ENCODE data around the gene C1orf232.

C1orf232 gene

DNA sequence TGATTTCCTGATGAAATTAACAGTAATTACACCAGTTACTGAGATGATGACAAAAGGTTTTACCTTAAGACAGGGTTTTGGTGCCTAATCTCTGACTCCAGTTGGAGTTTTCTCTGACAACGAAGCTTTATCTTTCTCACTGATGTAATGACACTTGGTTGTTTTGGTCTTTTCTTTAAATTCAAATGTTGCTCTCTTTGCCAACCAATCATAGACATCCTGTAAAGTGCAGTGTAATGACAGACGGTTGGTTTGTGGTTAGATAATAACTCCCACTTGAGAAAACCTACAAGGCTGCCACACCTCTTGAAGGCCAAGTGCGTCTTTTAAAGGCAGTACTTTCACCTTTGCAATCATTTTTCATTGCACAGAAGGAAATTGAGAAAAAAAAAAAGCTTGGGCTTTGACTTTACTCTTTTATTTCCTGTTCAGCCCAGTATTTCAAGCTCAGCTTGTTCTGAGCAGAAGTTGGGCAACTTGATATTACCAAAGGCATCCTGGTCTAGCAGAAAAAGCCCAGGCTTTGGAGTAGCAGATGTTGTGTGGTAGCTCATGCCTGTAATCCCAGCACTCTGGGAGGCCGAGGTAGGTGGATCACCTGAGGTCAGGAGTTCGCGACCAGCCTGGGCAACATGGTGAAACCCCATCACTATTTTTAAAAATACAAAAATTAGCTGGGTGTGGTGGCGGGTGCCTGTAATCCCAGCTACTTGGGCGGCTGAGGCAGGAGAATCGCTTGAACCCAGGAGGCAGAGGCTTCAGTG lies 42.3 kb downstream of the C1orf232 start:
- H3K27me3 ChIP-seq (ENCODE audit: control insufficient read depth in 1 of 2, insufficient read depth in 2 of 2, low read length in 2 of 2): no peaks in the 10 kb centered on the region
- H3K36me3 ChIP-seq (ENCODE audit: insufficient read depth, low read length): no peaks in the 10 kb centered on the region
- H3K9ac ChIP-seq (ENCODE audit: low read length): no peak overlapping the region
- H3K27ac ChIP-seq (ENCODE audit: low read depth, low read length): no peak overlapping the region
- H3K9me3 ChIP-seq (ENCODE audit: low read length): no peaks in the 10 kb centered on the region
- peaks cover 31% of the 10 kb centered on the region for H3K4me1 ChIP-seq (ENCODE audit: insufficient read depth, low read length)
- H3K4me3 ChIP-seq (ENCODE audit: low read depth in 1 of 2, low read length in 2 of 2): no peak overlapping the region

DNA sequence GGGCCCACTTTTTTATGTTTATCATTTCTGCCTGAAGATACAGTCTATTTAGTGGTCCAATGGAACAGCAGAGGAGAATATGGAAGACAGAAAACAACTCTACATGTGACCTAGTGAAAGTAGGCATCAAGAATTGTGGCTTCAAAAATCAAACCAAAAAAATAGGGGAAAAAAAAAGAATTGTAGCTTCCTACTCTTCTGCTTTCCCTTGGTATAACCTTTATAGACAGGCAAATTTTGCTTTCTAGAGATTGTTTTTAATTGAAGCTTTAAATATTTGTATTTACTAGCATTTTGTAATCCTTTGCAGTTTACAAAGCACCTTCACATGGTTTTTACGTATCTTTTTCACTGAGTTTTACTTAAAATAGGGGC lies 42.8 kb downstream of the C1orf232 start:
- Histone ChIP-seq H3K27ac (ENCODE audit: low read depth, low read length) (no peak overlapping the region), H3K36me3 (ENCODE audit: insufficient read depth, low read length) (no peaks in the 10 kb centered on the region), H3K9me3 (ENCODE audit: low read length) (no peaks in the 10 kb centered on the region), H3K4me1 (ENCODE audit: insufficient read depth, low read length) (peaks cover 36% of the 10 kb centered on the region), H3K27me3 (ENCODE audit: control insufficient read depth in 1 of 2, insufficient read depth in 2 of 2, low read length in 2 of 2) (no peaks in the 10 kb centered on the region), H3K9ac (ENCODE audit: low read length) (no peak overlapping the region), H3K4me3 (ENCODE audit: low read depth in 1 of 2, low read length in 2 of 2) (no peak overlapping the region)

DNA sequence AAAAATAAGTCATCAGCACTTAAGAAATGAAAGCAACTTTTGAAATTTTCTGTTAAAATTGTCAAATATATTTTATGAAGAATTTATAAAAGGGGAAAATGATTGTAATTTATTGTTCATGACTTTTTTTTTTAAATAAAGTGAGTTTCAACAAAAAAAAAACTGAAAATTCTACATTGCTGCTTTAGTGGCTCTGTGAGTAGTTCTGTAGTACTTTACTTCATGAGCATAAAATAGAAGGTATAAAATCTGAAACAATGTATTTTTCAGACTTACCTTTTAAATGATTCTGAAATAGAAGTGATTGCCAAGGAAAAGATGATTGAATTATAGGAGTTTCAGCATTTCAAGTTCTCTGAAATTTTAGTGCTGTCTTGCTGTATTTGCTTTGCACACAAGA lies 43.4 kb downstream of the C1orf232 start:
- Histone ChIP-seq H3K4me3 (ENCODE audit: low read depth in 1 of 2, low read length in 2 of 2) (no peak overlapping the region), H3K9ac (ENCODE audit: low read length) (no peak overlapping the region), H3K27me3 (ENCODE audit: control insufficient read depth in 1 of 2, insufficient read depth in 2 of 2, low read length in 2 of 2) (no peaks in the 10 kb centered on the region), H3K27ac (ENCODE audit: low read depth, low read length) (no peak overlapping the region), H3K9me3 (ENCODE audit: low read length) (no peaks in the 10 kb centered on the region), H3K4me1 (ENCODE audit: insufficient read depth, low read length) (peaks cover 36% of the 10 kb centered on the region), H3K36me3 (ENCODE audit: insufficient read depth, low read length) (no peaks in the 10 kb centered on the region)

DNA sequence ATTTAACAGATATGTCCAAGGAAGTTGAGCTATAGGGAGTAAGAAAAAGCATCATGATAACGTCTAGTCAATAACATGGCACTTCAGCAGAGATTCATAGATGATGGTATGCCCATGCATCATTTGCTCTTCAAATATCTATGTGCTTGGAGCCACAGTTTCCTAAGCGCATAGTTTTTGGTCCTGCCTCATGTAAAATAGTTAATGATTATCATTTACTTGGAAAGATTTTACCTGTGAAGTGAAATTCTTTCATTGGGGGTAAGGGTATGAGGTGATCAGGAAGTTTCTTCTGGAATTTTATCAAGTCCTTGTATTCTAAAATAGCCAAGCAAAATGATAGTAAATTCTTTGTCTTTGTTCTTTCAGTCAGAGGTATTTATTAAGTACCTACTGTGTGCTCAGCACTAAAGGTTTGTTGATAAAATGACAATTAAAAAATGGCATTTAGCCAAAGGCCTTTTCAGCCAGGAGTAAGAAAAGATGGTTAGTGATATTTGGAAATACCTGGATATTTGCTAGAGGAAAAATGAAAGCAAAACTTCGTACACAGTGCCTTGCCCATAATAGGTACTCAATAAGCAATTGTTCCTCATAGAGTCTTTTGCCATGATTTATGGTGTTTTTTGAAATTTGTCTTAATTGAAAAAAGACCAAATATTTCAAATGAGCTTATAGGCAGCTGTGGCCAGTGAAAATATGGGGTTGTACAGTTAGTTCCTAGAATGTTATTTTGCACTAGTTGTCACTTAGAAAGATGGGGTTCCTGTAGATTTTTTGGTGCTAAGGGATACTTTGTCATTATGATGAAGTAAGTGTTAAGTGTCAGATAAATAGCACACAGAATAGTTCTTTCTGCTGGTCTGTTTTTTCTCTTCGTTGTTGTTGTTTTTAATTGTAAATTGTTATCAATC lies 44.1 kb downstream of the C1orf232 start:
- H3K4me3 ChIP-seq (ENCODE audit: low read depth in 1 of 2, low read length in 2 of 2): no peak overlapping the region
- H3K4me1 ChIP-seq (ENCODE audit: insufficient read depth, low read length): peaks cover 36% of the 10 kb centered on the region
- no peaks in the 10 kb centered on the region for H3K36me3 ChIP-seq (ENCODE audit: insufficient read depth, low read length)
- H3K27me3 ChIP-seq (ENCODE audit: control insufficient read depth in 1 of 2, insufficient read depth in 2 of 2, low read length in 2 of 2): no peaks in the 10 kb centered on the region
- H3K27ac ChIP-seq (ENCODE audit: low read depth, low read length): no peak overlapping the region
- no peak overlapping the region for H3K9ac ChIP-seq (ENCODE audit: low read length)
- H3K9me3 ChIP-seq (ENCODE audit: low read length): no peaks in the 10 kb centered on the region

DNA sequence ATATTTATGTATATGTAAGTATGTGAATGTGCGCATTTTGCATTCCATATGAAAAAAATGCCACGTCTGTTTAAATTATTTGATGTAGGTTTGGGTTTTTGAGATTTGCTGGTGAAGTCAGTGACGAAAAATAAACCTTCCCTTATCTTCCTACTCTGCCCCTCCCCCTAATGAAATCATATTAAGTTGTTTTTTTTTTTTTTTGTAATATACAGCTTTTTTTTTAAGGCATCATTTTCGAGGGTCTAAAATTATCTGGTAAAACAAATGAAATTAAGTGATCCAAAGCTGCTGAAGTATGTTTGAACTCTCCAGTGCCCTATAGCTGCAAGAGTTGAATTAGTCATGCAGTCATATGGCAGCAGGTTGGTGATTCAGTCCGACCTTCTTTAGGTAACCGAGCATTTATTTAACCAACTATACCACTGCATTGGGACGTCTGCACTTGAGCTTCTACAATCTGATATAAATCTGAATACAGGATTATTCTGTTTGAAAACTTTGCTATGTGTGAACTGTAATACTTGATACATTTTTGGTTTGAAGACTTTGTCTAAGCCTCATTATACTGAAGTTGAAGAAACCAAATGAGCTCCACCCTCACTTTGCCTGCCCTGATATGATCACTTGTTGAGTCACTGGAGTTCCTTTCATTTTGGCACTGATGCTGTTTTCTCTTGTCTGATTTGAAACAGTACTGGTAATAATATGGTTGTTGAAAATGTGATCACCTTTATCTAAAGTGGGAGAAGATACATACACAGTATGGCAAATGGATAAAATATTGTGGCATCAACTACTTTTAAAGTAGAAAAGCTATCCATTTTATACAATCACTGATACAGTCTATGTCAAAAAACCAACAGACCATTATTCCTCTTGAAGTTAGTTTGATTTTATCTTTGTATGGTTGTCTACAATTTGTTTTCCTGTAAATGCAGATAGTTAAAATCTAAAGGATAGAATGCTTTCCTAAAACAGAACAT lies 45.5 kb downstream of the C1orf232 start:
- H3K27me3 ChIP-seq (ENCODE audit: control insufficient read depth in 1 of 2, insufficient read depth in 2 of 2, low read length in 2 of 2): no peaks in the 10 kb centered on the region
- H3K4me1 ChIP-seq (ENCODE audit: insufficient read depth, low read length): peaks cover 35% of the 10 kb centered on the region
- H3K36me3 ChIP-seq (ENCODE audit: insufficient read depth, low read length): peaks cover 8% of the 10 kb centered on the region
- no peak overlapping the region for H3K9ac ChIP-seq (ENCODE audit: low read length)
- H3K4me3 ChIP-seq (ENCODE audit: low read depth in 1 of 2, low read length in 2 of 2): no peak overlapping the region
- H3K27ac ChIP-seq (ENCODE audit: low read depth, low read length): no peak overlapping the region
- no peaks in the 10 kb centered on the region for H3K9me3 ChIP-seq (ENCODE audit: low read length)

DNA sequence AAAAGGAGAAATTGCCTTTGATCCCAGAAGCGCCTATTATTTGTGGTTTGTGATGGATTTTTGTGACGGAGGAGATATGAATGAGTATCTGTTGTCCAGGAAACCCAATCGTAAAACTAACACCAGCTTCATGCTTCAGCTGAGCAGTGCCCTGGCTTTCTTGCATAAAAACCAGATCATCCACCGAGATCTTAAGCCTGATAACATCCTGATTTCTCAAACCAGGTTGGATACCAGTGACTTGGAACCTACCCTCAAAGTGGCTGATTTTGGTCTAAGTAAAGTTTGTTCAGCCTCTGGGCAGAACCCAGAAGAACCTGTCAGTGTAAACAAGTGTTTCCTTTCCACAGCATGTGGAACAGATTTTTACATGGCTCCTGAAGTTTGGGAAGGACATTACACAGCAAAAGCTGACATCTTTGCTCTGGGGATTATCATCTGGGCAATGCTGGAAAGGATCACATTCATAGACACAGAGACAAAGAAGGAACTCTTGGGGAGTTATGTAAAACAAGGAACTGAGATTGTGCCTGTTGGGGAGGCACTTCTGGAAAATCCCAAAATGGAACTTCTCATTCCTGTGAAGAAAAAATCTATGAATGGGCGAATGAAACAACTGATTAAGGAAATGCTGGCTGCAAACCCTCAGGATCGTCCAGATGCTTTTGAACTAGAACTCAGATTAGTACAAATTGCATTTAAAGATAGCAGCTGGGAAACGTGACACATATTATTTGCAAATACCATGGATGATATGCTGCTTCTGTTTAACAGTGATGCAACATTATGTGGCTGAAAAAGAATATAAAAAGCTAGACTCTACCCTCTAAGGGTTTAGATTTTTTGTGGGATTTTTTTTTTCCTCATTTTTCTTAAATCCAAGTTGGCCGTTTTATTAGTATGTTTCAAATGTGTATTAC lies 46.6 kb downstream of the C1orf232 start:
- Histone ChIP-seq H3K36me3 (ENCODE audit: insufficient read depth, low read length) (peaks cover 15% of the 10 kb centered on the region), H3K4me1 (ENCODE audit: insufficient read depth, low read length) (peaks cover 26% of the 10 kb centered on the region), H3K27ac (ENCODE audit: low read depth, low read length) (peak overlapping the region; percentile 74), H3K9me3 (ENCODE audit: low read length) (no peaks in the 10 kb centered on the region), H3K9ac (ENCODE audit: low read length) (no peak overlapping the region), H3K4me3 (ENCODE audit: low read depth in 1 of 2, low read length in 2 of 2) (no peak overlapping the region), H3K27me3 (ENCODE audit: control insufficient read depth in 1 of 2, insufficient read depth in 2 of 2, low read length in 2 of 2) (no peaks in the 10 kb centered on the region)

DNA sequence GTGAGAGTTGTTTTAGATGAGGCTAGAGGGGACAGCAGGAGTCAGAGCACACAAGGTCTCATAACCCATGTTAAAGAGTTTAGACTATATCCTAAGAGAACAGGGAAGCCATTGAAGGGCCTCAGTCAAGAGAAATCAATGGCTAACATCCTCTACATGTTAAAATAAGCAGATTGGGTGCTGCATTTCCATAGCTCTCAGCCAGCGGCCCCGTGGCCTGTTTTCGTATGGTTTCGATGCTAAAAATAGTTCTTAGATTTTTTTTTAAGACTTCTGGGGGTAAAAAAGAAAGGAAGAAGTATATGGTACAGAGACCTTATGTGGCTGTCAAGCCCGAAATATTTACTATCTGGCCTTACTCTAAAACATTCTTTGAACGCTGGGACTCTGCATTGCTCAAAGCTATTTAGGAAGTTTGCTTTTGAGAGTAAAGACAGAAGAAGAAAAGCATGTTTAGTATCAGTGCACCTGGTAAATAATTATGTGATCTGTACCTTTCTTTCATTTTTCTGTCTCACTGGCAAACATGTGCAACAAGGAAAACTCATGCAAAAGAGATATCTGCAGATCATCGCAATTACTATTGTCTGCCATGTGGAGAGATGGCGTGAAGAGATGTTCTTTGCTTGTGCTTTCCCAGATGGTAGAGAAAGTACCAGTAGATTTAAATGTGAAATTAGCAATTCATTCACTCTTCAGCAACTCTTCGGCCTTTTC lies 48.7 kb downstream of the C1orf232 start:
- peaks cover 26% of the 10 kb centered on the region for H3K4me1 ChIP-seq (ENCODE audit: insufficient read depth, low read length)
- H3K27ac ChIP-seq (ENCODE audit: low read depth, low read length): no peak overlapping the region
- no peak overlapping the region for H3K9ac ChIP-seq (ENCODE audit: low read length)
- no peaks in the 10 kb centered on the region for H3K9me3 ChIP-seq (ENCODE audit: low read length)
- H3K36me3 ChIP-seq (ENCODE audit: insufficient read depth, low read length): peaks cover 16% of the 10 kb centered on the region
- no peak overlapping the region for H3K4me3 ChIP-seq (ENCODE audit: low read depth in 1 of 2, low read length in 2 of 2)
- no peaks in the 10 kb centered on the region for H3K27me3 ChIP-seq (ENCODE audit: control insufficient read depth in 1 of 2, insufficient read depth in 2 of 2, low read length in 2 of 2)

DNA sequence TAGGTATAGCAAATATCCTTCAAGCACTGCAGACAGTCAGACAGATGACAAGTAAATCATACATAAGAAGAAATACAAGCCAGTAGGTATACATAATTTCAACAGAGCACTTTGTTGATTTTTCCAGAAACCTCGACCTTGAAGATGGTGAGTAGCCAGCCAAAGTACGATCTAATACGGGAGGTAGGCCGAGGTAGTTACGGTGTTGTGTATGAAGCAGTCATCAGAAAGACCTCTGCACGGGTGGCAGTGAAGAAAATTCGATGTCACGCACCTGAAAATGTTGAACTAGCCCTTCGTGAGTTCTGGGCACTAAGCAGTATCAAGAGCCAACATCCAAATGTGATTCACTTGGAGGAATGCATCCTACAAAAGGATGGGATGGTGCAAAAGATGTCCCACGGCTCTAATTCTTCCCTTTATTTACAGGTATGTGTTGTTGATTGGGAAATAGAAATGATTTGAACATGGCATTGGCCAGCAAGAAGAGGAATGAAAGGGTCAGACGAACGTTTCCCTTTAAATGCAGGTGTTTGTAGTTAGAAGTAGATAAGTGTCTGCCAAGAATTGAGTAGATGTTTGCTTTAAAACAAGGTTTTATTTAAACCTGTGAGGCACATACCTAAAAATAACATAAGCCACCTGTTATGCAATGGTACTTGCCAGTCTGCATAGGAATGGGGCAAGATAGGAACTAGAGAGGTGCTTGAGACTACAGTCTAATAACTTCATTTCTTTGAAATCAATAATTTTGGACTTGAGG lies 54.4 kb downstream of the C1orf232 start:
- Histone ChIP-seq H3K27ac (ENCODE audit: low read depth, low read length) (no peak overlapping the region), H3K4me3 (ENCODE audit: low read depth in 1 of 2, low read length in 2 of 2) (no peak overlapping the region)

More for the DNA sequence above, 54.4 kb downstream of the C1orf232 start:
- Histone ChIP-seq H3K9ac (ENCODE audit: low read length) (no peak overlapping the region), H3K9me3 (ENCODE audit: low read length) (no peaks in the 10 kb centered on the region), H3K27me3 (ENCODE audit: control insufficient read depth in 1 of 2, insufficient read depth in 2 of 2, low read length in 2 of 2) (no peaks in the 10 kb centered on the region), H3K36me3 (ENCODE audit: insufficient read depth, low read length) (peaks cover 26% of the 10 kb centered on the region), H3K4me1 (ENCODE audit: insufficient read depth, low read length) (peaks cover 19% of the 10 kb centered on the region)

All from muscle layer of colon (tissue), 2 donors.